HG03378 (cell line): Measurements from ENCODE around the gene FIBP.

Experiments
- ATAC-seq: cut with Tn5 transposase; IDR thresholded peaks from one replicate; pipeline ENCODE4 v1.9.1; 2021; ENCODE audit warnings: mild to moderate bottlenecking, moderate library complexity; ENCODE audit not compliant: unreplicated experiment

The FIBP gene

DNA sequence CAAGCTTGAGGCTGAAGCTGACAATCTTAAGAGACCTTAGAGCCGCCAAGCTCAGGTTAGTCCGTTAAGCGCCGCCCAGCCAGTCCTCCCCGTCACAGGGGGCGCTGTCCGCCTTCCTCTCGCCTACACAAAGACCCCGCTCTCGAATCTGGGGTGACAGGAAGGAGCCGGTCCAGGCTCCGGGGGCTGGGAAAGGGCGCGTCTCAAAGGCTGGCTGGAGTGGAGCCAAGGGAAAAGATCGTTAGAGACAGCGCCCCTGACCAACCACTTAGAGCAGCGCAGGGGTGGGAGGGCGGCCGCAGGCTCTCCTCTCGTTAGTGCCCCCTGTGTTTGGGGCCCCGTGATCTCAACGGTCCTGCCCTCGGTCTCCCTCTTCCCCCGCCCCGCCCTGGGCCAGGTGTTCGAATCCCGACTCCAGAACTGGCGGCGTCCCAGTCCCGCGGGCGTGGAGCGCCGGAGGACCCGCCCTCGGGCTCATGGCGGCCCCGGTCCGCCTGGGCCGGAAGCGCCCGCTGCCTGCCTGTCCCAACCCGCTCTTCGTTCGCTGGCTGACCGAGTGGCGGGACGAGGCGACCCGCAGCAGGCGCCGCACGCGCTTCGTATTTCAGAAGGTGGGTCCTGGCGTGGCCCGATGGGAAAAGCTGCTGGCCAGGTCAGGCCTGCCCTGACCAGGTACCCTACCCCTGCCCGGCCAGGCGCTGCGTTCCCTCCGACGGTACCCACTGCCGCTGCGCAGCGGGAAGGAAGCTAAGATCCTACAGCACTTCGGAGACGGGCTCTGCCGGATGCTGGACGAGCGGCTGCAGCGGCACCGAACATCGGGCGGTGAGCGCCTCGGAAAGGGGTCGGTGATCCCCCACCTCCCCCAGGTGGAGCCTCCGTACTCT is 27.8 kb downstream of the FIBP start, which contains the start of gene MUS81:
TSS of gene MUS81 (plus strand) at position 156 of the 887 bp plus-strand sequence. CDS start at position 477, 321 bp downstream.
- peak; percentile 23 for ATAC-seq

- no peak for ATAC-seq
Measured at GRCh38 chr11:65859812-65860277, 28.4 kb downstream of the FIBP start.

DNA sequence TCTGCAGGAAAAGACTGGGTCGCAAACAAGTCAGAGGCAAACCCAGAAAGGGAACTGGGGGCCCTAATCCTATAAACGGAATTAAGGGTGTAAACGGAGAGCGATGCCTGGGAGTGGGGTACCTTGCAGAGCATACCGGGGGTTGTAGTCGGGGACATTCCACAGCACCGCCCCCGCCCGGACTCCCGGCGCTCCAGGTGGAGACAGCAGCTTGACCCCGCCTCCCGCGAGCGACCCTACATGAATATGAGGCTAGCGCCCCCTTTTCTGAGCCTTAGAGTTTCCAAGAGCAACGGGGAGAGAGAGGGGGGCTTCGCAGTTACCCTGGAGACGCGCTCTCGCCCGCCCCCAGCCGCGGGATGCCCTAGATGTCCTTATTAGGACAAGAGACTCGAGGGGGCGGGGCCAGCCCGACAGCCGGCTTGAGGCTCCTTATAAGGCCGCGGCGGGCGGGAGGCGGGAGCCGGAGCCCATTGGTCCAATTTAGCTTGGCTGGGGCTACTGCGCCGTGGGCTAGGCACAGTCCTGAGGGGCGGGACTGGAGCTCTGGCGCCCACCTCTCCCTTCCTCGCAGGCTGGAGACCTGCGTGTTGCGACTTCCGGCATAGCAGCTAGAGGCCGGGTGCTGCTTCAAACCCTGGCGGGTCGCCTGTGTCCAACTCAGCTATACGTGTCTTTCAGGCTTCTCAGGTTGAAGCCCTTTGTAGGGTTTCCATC is 29.0 kb downstream of the FIBP start:
- peak; percentile 50 for ATAC-seq

DNA sequence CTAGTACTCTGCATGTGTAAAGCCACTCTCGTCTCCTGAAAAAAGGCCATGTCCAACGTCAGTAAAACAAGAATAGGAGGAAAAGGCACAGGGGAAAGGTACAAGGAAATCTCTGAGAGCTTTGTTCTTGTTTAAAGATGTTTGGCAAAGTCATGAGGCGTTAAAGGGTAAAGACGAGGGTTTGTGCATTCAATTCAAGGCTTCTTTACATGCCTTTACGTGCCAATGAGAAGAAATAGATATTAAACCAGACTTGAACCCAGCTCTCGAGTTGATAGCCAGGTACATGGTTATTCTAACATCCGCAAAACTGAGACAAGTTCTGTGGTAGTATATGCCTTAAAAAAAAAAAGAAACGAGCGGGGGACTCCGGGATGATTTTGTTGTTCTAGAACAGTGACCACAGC is 29.6 kb downstream of the FIBP start:
- ATAC-seq, result no peak

GRCh38 chr11:65857853-65858680 is 30.2 kb downstream of the FIBP start, which contains the start of gene CFL1:
TSS of gene CFL1 (minus strand) at chr11:65858180. CDS start at chr11:65858099, 81 bp downstream.
- peak; percentile 42 for ATAC-seq

- no peak for ATAC-seq
Measured at GRCh38 chr11:65857500-65857852, 30.8 kb downstream of the FIBP start.

- ATAC-seq, result no peak
Measured at GRCh38 chr11:65856689-65857499, 31.4 kb downstream of the FIBP start.

DNA sequence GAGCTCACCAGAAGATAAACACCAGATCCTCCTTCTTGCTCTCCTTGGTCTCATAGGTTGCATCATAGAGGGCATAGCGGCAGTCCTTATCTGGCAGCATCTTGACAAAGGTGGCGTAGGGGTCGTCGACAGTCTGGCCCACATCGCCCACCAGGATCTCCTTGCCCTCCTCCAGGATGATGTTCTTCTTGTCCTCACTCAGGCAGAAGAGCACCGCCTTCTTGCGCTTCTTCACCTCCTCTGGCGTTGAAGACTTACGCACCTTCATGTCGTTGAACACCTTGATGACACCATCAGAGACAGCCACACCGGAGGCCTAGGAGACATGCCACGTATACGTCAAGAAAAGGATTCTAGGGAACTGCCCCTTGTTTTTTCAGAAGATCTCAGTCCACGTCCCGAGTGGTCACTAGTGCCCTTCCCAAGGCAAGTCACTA is 32.3 kb downstream of the FIBP start:
- ATAC-seq, result no peak

DNA sequence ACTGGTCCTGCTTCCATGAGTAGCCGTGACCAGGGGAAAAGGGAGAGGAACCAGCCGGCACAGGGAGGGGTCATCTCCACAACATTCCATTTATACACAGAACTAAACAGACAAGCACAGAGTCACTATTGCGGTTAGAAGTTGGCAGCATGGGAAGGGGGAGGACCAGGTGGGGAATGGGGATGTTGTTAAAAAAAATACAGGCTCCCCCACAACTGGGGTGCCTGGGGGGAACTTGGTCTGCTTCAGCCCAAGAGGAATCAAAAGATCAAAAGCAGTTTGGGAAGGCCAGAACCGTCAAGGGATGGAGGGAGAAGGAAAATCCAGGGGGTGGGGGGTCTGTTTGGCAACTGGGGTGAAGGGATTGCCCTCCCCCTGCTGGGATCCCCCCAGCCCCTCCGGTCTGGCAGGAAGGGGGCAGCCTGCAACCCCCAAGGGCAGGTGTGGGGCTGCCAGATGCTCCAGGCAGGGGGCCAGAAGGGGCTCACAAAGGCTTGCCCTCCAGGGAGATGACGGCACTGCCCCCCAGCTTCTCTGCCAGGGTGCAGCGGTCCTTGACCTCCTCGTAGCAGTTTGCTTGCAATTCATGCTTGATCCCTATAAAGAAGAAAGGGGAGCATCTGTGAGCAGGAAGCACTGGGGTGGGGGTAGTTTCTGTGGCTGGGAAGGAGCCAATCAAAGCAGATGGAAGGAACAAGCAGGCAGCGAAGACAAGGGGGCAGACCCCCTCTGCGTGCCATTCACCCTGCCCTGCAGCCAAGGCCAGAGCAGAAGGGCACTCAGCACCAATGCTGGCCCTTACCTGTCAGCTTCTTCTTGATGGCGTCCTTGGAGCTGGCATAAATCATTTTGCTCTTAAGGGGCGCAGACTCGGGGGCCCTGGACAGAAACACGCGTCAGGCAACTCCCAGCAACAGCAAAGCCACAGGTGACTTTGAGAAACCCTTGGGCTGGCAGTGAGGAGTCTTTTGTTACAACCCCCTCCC is 33.1 kb downstream of the FIBP start:
- no peak for ATAC-seq

- no peak for ATAC-seq
Measured at GRCh38 chr11:65854161-65854592, 34.1 kb downstream of the FIBP start.

- ATAC-seq, result no peak
Measured at GRCh38 chr11:65853246-65853979, 34.9 kb downstream of the FIBP start.

DNA sequence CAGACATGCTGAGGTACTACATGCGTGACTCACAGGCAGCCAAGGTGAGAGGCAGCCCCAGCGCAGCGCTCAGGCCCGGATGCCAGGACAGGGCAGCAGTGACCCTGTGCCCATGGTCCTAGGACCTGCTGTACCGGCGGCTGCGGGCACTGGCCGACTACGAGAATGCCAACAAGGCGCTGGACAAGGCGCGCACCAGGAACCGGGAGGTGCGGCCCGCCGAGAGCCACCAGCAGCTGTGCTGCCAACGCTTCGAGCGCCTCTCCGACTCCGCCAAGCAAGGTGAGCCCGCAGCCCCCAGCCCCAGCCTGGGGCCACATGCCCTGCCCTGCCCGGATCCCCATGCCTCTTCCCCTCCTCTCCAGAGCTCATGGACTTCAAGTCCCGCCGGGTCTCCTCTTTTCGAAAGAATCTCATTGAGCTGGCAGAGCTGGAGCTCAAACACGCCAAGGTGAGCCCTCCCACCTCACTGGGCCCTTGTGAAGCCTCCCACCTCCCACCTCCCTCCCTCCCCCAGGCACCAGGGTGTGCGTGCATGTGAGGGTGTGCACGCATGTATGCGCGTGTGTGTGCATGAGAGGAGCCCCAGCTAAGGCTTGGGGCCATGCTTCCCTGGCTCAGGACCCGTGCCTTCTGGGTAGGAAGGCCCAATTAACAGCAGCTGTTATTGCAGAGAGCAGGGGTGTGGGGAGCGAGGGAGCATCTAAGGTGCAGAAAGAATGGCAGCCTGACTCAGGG is 35.6 kb downstream of the FIBP start:
- ATAC-seq, result no peak

DNA sequence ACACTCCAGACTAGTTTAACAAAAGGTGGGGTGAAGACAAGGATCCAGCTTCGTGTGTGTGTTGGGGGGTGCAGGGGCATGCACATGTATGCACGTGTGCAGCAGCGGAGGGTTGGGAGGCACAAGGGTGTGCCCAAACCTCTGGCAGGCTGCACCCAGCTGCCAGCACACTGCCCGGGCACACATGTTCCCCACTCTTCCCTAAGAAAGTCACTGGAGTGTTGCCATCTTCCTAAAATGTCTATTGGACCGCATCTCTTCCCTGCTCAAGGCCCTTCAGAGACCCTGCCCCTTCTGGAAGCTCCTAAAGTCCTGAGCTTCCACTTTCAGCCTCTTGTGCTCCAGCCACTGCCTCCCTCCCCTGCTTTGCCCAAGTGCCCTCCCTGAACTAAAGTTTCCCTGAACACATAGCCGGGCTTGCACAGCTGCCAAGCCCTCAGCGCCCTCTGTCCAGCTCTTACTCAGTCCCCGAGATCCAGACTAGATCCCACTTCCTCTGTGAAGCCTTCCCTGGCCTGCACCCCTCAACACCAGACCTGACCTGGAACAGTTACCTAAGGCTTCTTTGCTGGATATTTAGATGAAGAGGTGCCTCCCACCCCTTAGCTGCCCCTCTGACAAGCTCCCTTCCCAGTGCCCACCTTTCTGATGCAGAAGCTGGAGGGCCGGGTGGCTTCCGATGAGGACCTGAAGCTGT is 36.3 kb downstream of the FIBP start:
- ATAC-seq, result no peak

- ATAC-seq, result no peak
Measured at GRCh38 chr11:65851083-65851579, 37.1 kb downstream of the FIBP start.

DNA sequence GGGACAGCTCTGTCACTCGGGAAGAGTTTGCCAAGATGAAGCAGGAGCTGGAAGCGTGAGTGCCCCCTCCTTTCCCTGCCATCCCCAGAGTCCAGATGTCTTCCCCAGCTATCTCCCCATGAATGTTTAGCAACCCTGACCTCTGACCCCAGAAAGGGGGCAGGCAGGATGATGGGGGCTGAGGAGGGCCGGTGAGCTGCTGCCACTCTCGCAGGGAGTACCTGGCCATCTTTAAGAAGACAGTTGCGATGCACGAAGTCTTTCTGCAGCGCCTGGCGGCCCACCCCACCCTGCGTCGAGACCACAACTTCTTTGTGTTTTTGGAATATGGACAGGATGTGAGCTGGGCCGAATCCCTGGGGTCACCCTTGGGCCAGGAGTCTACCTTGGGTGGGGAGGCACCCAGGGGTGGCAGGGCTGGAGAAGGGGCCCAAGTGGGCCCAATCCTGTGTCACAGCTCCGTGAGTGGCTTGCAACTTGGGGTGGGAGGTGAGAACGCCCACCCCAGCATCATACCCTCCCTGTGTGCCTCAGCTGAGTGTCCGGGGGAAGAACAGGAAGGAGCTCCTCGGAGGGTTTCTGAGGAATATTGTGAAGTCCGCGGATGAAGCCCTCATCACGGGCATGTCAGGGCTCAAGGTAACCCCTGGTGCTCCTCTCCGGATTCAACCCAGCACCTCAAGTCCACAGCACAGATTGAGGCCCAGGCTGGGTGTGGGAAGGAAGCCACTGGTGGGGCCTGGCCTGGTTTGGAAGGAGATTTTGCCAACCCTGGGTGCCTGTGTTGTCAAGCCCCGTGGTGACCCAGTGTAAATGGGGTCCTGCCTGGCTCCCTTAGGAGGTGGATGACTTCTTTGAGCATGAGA is 37.8 kb downstream of the FIBP start:
- ATAC-seq, result no peak

DNA sequence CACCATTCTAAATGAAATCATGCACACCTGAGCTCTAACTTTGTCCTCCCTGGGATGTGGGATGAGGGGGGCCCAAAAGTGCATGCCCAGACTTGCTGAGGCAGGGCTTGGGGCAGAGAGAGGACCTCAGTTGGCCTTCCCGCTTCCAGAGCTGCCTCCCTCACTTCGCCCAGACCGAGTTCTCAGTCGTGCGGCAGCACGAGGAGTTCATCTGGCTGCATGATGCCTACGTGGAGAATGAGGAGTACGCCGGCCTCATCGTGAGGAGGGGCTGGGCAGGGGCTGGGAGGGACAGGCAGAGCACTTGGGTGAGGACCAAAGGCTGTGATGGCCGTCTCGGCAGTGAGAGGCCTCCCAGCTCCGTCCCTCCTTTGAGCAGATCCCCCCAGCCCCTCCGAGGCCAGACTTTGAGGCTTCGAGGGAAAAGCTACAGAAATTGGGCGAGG is 38.5 kb downstream of the FIBP start:
- no peak for ATAC-seq
